Heart left ventricle (tissue), 13 donors: ENCODE data around the gene THEM5.

Source experiments
- CTCF ChIP-seq, 12 donors: fragments of 200-600 bp; sonication (generic) in 4 of 12; IDR thresholded peaks; one replicate each; pipeline versions ENCODE4 v1.5.0 to v1.8.0; 2018 to 2022; ENCODE audit warnings: antibody characterized with exemption in 12 of 12, mild to moderate bottlenecking in 5 of 12
- POLR2A ChIP-seq, 2 donors: fragments of 450-650 bp; IDR thresholded peaks; one replicate each; pipeline ENCODE4 v1.6.1; 2017; ENCODE audit warnings: antibody characterized with exemption in 2 of 2, mild to moderate bottlenecking in 2 of 2, moderate library complexity in 2 of 2
- donor health status: ischemic (EF 13 %, LVEDD 7.1; RV severe dilation, severe dysfunction).
- donor health status: DM: no; HTN: yes; CAD: no.
- donor health status: DM: no; HTN: no; CAD: no.
- donor health status: ischemic (EF 25% LVEDD 6.9; RV normal size, moderate dysfunction).
- donor health status: ischemic (EF 25% LVEDD 5.7; RV mildly dilated, moderate dysfunction).
- donor health status: ischemic (EF 35%, LVEDD 5.7; RV mildly dilated, moderate dysfunction).
- donor health status: nonischemic (EF 11% LVEDD 7.7; RV severe dilation, severe dysfunction).
- donor health status: DM: yes; HTN: yes; CAD: no.
- donor health status: PGD.
- donor health status: ischemic (EF 29% LVEDD 5.4; RV normal size, mild dysfunction).
- donor health status: nonischemic (EF 23%, LVEDD 6.1; RV moderate dilation, normal function).

- no peak for TF ChIP-seq CTCF (IDR thresholded peaks at IDR 0.05)
- TF ChIP-seq POLR2A (IDR thresholded peaks at IDR 0.05) = no peak
These were observed 22.3 kb downstream of the THEM5 start for GRCh38 chr1:151831256-151831591.
